Osteocyte (in vitro differentiated cells): ENCODE measurements around the gene EIPR1. TPM values are rescaled to one million over a fixed set of nuclear protein-coding genes. Genes with fewer than 3 reads are reported as not detected.

ENCODE experiments used
- DNase-seq: peaks from one replicate; pipeline ENCODE4 v3.0.0; 2021; ENCODE audit warnings: mixed read lengths; ENCODE audit not compliant: unreplicated experiment; ENCODE audit errors: extremely low spot score
- H3K27ac Mint-ChIP-seq: one replicate; pipeline ENCODE4 v1.8.0; 2021; ENCODE audit warnings: mild to moderate bottlenecking, mixed read lengths; ENCODE audit not compliant: unreplicated experiment
- H3K27me3 Mint-ChIP-seq: one replicate; pipeline ENCODE4 v1.8.0; 2021; ENCODE audit warnings: mixed read lengths; ENCODE audit not compliant: unreplicated experiment
- H3K36me3 Mint-ChIP-seq: one replicate; pipeline ENCODE4 v1.8.0; 2021; ENCODE audit warnings: mixed read lengths; ENCODE audit not compliant: unreplicated experiment
- H3K4me1 Mint-ChIP-seq: one replicate; pipeline ENCODE4 v1.8.0; 2021; ENCODE audit warnings: mixed read lengths; ENCODE audit not compliant: unreplicated experiment
- H3K4me3 Mint-ChIP-seq: one replicate; pipeline ENCODE4 v1.8.0; 2021; ENCODE audit warnings: mild to moderate bottlenecking, moderate library complexity, mixed read lengths; ENCODE audit not compliant: unreplicated experiment
- H3K9me3 Mint-ChIP-seq: one replicate; pipeline ENCODE4 v1.8.0; 2021; ENCODE audit warnings: mixed read lengths; ENCODE audit not compliant: unreplicated experiment
- CTCF ChIP-seq: fragments of 200-600 bp; sonication (generic); IDR thresholded peaks from 2 replicates; pipeline ENCODE4 v1.5.0; 2021; ENCODE audit warnings: antibody characterized with exemption, mild to moderate bottlenecking, moderate library complexity
- total RNA-seq: library from RNA; stranded (reverse); gene quantifications from 2 replicates; pipeline ENCODE4 v1.2.1, GENCODE V29; 2021

Gene EIPR1
- total RNA-seq, 1 donor from 2014 or later: 19.9 TPM

GRCh38 chr2:3292416-3292815 lies 85.2 kb downstream of the EIPR1 start:
- H3K36me3 Mint-ChIP-seq: no peaks in the 10 kb centered on the region
- no peak for TF ChIP-seq CTCF
- no peaks in the 10 kb centered on the region for H3K27me3 Mint-ChIP-seq
- no peak for DNase-seq
- H3K4me1 Mint-ChIP-seq: no peaks in the 10 kb centered on the region
- no peak overlapping the region for H3K27ac Mint-ChIP-seq
- no peak overlapping the region for H3K4me3 Mint-ChIP-seq
- H3K9me3 Mint-ChIP-seq: no peaks in the 10 kb centered on the region

- Mint-ChIP-seq H3K4me3 (no peak overlapping the region), H3K36me3 (peaks cover 3% of the 10 kb centered on the region), H3K9me3 (no peaks in the 10 kb centered on the region), H3K27me3 (no peaks in the 10 kb centered on the region), H3K4me1 (no peaks in the 10 kb centered on the region), H3K27ac (no peak overlapping the region)
- no peak for TF ChIP-seq CTCF
- DNase-seq: no peak
Observed at GRCh38 chr2:3291750-3292149, 85.9 kb downstream of the EIPR1 start.

GRCh38 chr2:3291113-3291512 lies 86.5 kb downstream of the EIPR1 start:
- H3K27ac Mint-ChIP-seq: no peak overlapping the region
- no peaks in the 10 kb centered on the region for H3K9me3 Mint-ChIP-seq
- no peak for TF ChIP-seq CTCF
- no peaks in the 10 kb centered on the region for H3K27me3 Mint-ChIP-seq
- DNase-seq: no peak
- H3K4me3 Mint-ChIP-seq: no peak overlapping the region
- H3K36me3 Mint-ChIP-seq: peaks cover 3% of the 10 kb centered on the region
- H3K4me1 Mint-ChIP-seq: no peaks in the 10 kb centered on the region

GRCh38 chr2:3290655-3291054 lies 87.0 kb downstream of the EIPR1 start:
- H3K27me3 Mint-ChIP-seq: no peaks in the 10 kb centered on the region
- H3K36me3 Mint-ChIP-seq: peaks cover 3% of the 10 kb centered on the region
- no peak for DNase-seq
- no peaks in the 10 kb centered on the region for H3K4me1 Mint-ChIP-seq
- H3K9me3 Mint-ChIP-seq: no peaks in the 10 kb centered on the region
- no peak for TF ChIP-seq CTCF
- H3K4me3 Mint-ChIP-seq: no peak overlapping the region
- no peak overlapping the region for H3K27ac Mint-ChIP-seq

GRCh38 chr2:3289971-3290370 lies 87.6 kb downstream of the EIPR1 start:
- Mint-ChIP-seq H3K27me3 (no peaks in the 10 kb centered on the region), H3K4me1 (no peaks in the 10 kb centered on the region), H3K4me3 (no peak overlapping the region), H3K27ac (no peak overlapping the region), H3K36me3 (peaks cover 3% of the 10 kb centered on the region), H3K9me3 (no peaks in the 10 kb centered on the region)
- TF ChIP-seq CTCF: no peak
- no peak for DNase-seq
